SU-DHL-6 (cell line): ENCODE data around the gene PCAT7.

Experiments
- CTCF ChIP-seq: fragments of 200-600 bp; sonication (generic); IDR thresholded peaks from one replicate; pipeline ENCODE4 v1.5.1; 2017; ENCODE audit warnings: antibody characterized with exemption, mild to moderate bottlenecking, low read length, moderate library complexity; ENCODE audit not compliant: insufficient read depth, poor library complexity, severe bottlenecking
- EZH2phosphoT487 ChIP-seq: fragments of 200-600 bp; sonication (generic), shearing (Covaris generic); conservative IDR thresholded peaks from 2 replicates; pipeline ENCODE4 v1.6.1; 2018; ENCODE audit warnings: mild to moderate bottlenecking, antibody characterized with exemption, low read length, moderate library complexity, mixed read lengths

- TF ChIP-seq CTCF (no peak), EZH2phosphoT487 (no peak)
These were observed 29.7 kb downstream of the PCAT7 start for GRCh38 chr9:94584555-94584954.
